Body of pancreas (tissue), 4 donors: ENCODE measurements around the gene PKNOX2.

ENCODE experiments used
- CTCF ChIP-seq, 7 experiments: fragments of 450-650 bp in 4 of 7; fragments of 200-600 bp in 3 of 7; sonication (generic) in 3 of 7; IDR thresholded peaks; one replicate each; pipeline ENCODE4 v1.5.1; 2016 to 2019; ENCODE audit warnings: antibody characterized with exemption in 7 of 7
- POLR2A ChIP-seq, 3 donors: fragments of 450-650 bp; IDR thresholded peaks; one replicate each; pipeline ENCODE4 v1.6.1; 2016; ENCODE audit warnings: antibody characterized with exemption in 3 of 3, mild to moderate bottlenecking in 2 of 3

GRCh38 chr11:125215976-125216375 lies 51.4 kb downstream of the PKNOX2 start:
- TF ChIP-seq CTCF (IDR thresholded peaks at IDR 0.05) (no peak), POLR2A (IDR thresholded peaks at IDR 0.05) (no peak)
